Cardiac fibroblast (primary cell): ENCODE data around the gene FOXK2.
"Not testable (repeated sequence)": the region's sequence is repeated elsewhere in the genome, so short reads cannot be mapped to it uniquely, and the experiment has no call there.

Experiments used
- DNase-seq, 2 donors: peaks; one replicate each; pipeline versions ENCODE4 v3.0.0 to v3.0.0-alpha.2; 2010; ENCODE audit warnings: low read depth in 2 of 2
- H3K4me3 ChIP-seq, 2 donors: replicated peaks in 1 of 2; 1 replicate in 1 of 2; 2 replicates in 1 of 2; pipeline ENCODE4 v1.5.1; 2011; ENCODE audit warnings: low read depth in 2 of 2, low read length in 2 of 2, mild to moderate bottlenecking in 2 of 2, moderate library complexity in 1 of 2
- CTCF ChIP-seq: IDR thresholded peaks from one replicate; pipeline ENCODE4 v1.5.1; 2011; ENCODE audit warnings: low read depth, mild to moderate bottlenecking, low read length, inconsistent platforms

FOXK2 gene

GRCh38 chr17:82503094-82503727 is 16.3 kb upstream of the FOXK2 start:
- no peak for TF ChIP-seq CTCF
- DNase-seq = no peak

GRCh38 chr17:82503728-82504308 is 15.7 kb upstream of the FOXK2 start:
- TF ChIP-seq CTCF = no peak
- no peak overlapping the region for H3K4me3 ChIP-seq
- no peak for DNase-seq

More at GRCh38 chr17:82503094-82503727, 16.3 kb upstream of the FOXK2 start:
- no peak overlapping the region for H3K4me3 ChIP-seq

- no peak for DNase-seq
- H3K4me3 ChIP-seq = no peak overlapping the region
- no peak for TF ChIP-seq CTCF
Measured at GRCh38 chr17:82505296-82505695, 14.2 kb upstream of the FOXK2 start.

GRCh38 chr17:82506402-82506801 is 13.1 kb upstream of the FOXK2 start:
- DNase-seq = not testable (repeated sequence)

GRCh38 chr17:82507631-82508175 is 11.8 kb upstream of the FOXK2 start:
- no peak overlapping the region for H3K4me3 ChIP-seq
- TF ChIP-seq CTCF = no peak
- DNase-seq = no peak

More at GRCh38 chr17:82506402-82506801, 13.1 kb upstream of the FOXK2 start:
- not testable (repeated sequence) for H3K4me3 ChIP-seq

GRCh38 chr17:82511642-82512041 is 7.9 kb upstream of the FOXK2 start:
- not testable (repeated sequence) for DNase-seq, H3K4me3 ChIP-seq

GRCh38 chr17:82513864-82514263 is 5.7 kb upstream of the FOXK2 start:
- not testable (repeated sequence) for DNase-seq, H3K4me3 ChIP-seq

GRCh38 chr17:82517230-82517865 is 2.2 kb upstream of the FOXK2 start:
- no peak overlapping the region for H3K4me3 ChIP-seq
- no peak for DNase-seq
- TF ChIP-seq CTCF = no peak
